C4-2B (cell line): Measurements from ENCODE around the gene SIRT4.

ENCODE experiments used
- H3K27ac ChIP-seq: fragments of 450-650 bp; 2 replicates; pipeline ENCODE4 v1.5.1; 2017
- CTCF ChIP-seq: fragments of 450-650 bp; conservative IDR thresholded peaks from 2 replicates; pipeline ENCODE4 v1.5.1; 2017; ENCODE audit warnings: mild to moderate bottlenecking
- ZFX ChIP-seq: fragments of 450-650 bp; IDR thresholded peaks from 2 replicates; pipeline ENCODE4 v1.6.1; 2017

Gene SIRT4

GRCh38 chr12:120317224-120318105, 15.3 kb downstream of the SIRT4 start:
- TF ChIP-seq CTCF = peak; percentile 56
- TF ChIP-seq ZFX = no peak
- H3K27ac ChIP-seq = peak overlapping the region; percentile 80

GRCh38 chr12:120321382-120322202, 19.5 kb downstream of the SIRT4 start:
- TF ChIP-seq ZFX = no peak
- TF ChIP-seq CTCF = no peak

GRCh38 chr12:120323772-120324171, 21.7 kb downstream of the SIRT4 start:
- H3K27ac ChIP-seq = no peak overlapping the region

More at GRCh38 chr12:120321382-120322202, 19.5 kb downstream of the SIRT4 start:
- no peak overlapping the region for H3K27ac ChIP-seq

GRCh38 chr12:120324841-120325417, 22.8 kb downstream of the SIRT4 start:
- H3K27ac ChIP-seq = peak overlapping the region; percentile 23; the same call in 1 of the 2 replicates
- no peak for TF ChIP-seq CTCF
- TF ChIP-seq ZFX = no peak

More at GRCh38 chr12:120323772-120324171, 21.7 kb downstream of the SIRT4 start:
- TF ChIP-seq CTCF (no peak), ZFX (no peak)

- H3K27ac ChIP-seq = no peak within 1 kb of the TSS
- TF ChIP-seq CTCF = no peak
- no peak for TF ChIP-seq ZFX
Observed at GRCh38 chr12:120327593-120327992, 25.5 kb downstream of the SIRT4 start, which contains the start of gene PLA2G1B. Gene PLA2G1B, minus strand, starts transcription at chr12:120327779. Its CDS starts 26 bp downstream, at chr12:120327753.

GRCh38 chr12:120328228-120328627, 26.1 kb downstream of the SIRT4 start:
- no peak for TF ChIP-seq CTCF
- no peak for TF ChIP-seq ZFX
- H3K27ac ChIP-seq = no peak overlapping the region
